HEK293 (cell line): ENCODE measurements around the gene PLOD2.

Source experiments
- AEBP2 ChIP-seq: fragments of 450-650 bp; formaldehyde crosslinking; IDR thresholded peaks from 2 replicates; pipeline ENCODE4 v1.5.1; 2016; ENCODE audit warnings: missing biosample characterization, missing genetic modification characterization, borderline replicate concordance
- BCL11A ChIP-seq: fragments of 450-650 bp; formaldehyde crosslinking; IDR thresholded peaks from 2 replicates; pipeline ENCODE4 v1.5.1; 2016; ENCODE audit warnings: low read depth, missing biosample characterization, missing genetic modification characterization
- GLIS1 ChIP-seq: fragments of 450-650 bp; formaldehyde crosslinking; IDR thresholded peaks from 2 replicates; pipeline ENCODE4 v1.5.1; 2016; ENCODE audit warnings: missing biosample characterization, missing genetic modification characterization
- INSM2 ChIP-seq: fragments of 450-650 bp; formaldehyde crosslinking; IDR thresholded peaks from 2 replicates; pipeline ENCODE4 v1.5.1; 2016; ENCODE audit warnings: missing biosample characterization, missing genetic modification characterization
- PATZ1 ChIP-seq: fragments of 450-650 bp; formaldehyde crosslinking; IDR thresholded peaks from 2 replicates; pipeline ENCODE4 v1.5.1; 2016; ENCODE audit warnings: missing biosample characterization, missing genetic modification characterization
- PBX3 ChIP-seq: sonication (generic); formaldehyde crosslinking; IDR thresholded peaks from 2 replicates; pipeline ENCODE4 v1.8.1; 2022; ENCODE audit warnings: mild to moderate bottlenecking, moderate library complexity, missing genetic modification reagents
- ZBTB11 ChIP-seq: fragments of 450-650 bp; formaldehyde crosslinking; conservative IDR thresholded peaks from 2 replicates; pipeline ENCODE4 v1.5.1; 2016; ENCODE audit warnings: low read depth, missing biosample characterization, missing genetic modification characterization
- ZFHX2 ChIP-seq: fragments of 450-650 bp; formaldehyde crosslinking; conservative IDR thresholded peaks from 2 replicates; pipeline ENCODE4 v1.5.1; 2016; ENCODE audit warnings: missing biosample characterization, missing genetic modification characterization
- ZFP37 ChIP-seq: fragments of 450-650 bp; formaldehyde crosslinking; IDR thresholded peaks from 2 replicates; pipeline ENCODE4 v1.5.1; 2016; ENCODE audit warnings: missing biosample characterization, missing genetic modification characterization
- ZNF132 ChIP-seq: fragments of 450-650 bp; formaldehyde crosslinking; IDR thresholded peaks from 2 replicates; pipeline ENCODE4 v1.5.1; 2017; ENCODE audit warnings: missing biosample characterization, missing genetic modification characterization, borderline replicate concordance
- ZNF341 ChIP-seq: fragments of 450-650 bp; formaldehyde crosslinking; IDR thresholded peaks from 2 replicates; pipeline ENCODE4; 2016; ENCODE audit warnings: low read depth, missing biosample characterization, missing genetic modification characterization
- ZNF354C ChIP-seq: fragments of 450-650 bp; formaldehyde crosslinking; IDR thresholded peaks from 2 replicates; pipeline ENCODE4 v1.5.1; 2016; ENCODE audit warnings: missing biosample characterization, missing genetic modification characterization, low read depth, borderline replicate concordance
- ZNF394 ChIP-seq: fragments of 450-650 bp; formaldehyde crosslinking; IDR thresholded peaks from 2 replicates; pipeline ENCODE4 v1.5.1; 2016; ENCODE audit warnings: missing biosample characterization, missing genetic modification characterization, mild to moderate bottlenecking, moderate library complexity, borderline replicate concordance
- ZNF398 ChIP-seq: fragments of 450-650 bp; formaldehyde crosslinking; IDR thresholded peaks from 2 replicates; pipeline ENCODE4 v1.5.1; 2017; ENCODE audit warnings: missing biosample characterization, missing genetic modification characterization
- ZNF426 ChIP-seq: fragments of 450-650 bp; formaldehyde crosslinking; IDR thresholded peaks from 2 replicates; pipeline ENCODE4 v1.5.1; 2017; ENCODE audit warnings: missing biosample characterization, missing genetic modification characterization, mild to moderate bottlenecking, inconsistent platforms, moderate library complexity
- ZNF549 ChIP-seq: fragments of 450-650 bp; IDR thresholded peaks from 2 replicates; pipeline ENCODE4 v1.5.1; 2018; ENCODE audit warnings: missing biosample characterization, missing genetic modification characterization, mild to moderate bottlenecking, inconsistent platforms, moderate library complexity
- ZNF580 ChIP-seq: fragments of 450-650 bp; formaldehyde crosslinking; IDR thresholded peaks from 2 replicates; pipeline ENCODE4 v1.5.1; 2016; ENCODE audit warnings: missing biosample characterization, missing genetic modification characterization
- ZNF585B ChIP-seq: fragments of 450-650 bp; formaldehyde crosslinking; IDR thresholded peaks from 2 replicates; pipeline ENCODE4 v1.5.1; 2016; ENCODE audit warnings: missing biosample characterization, missing genetic modification characterization
- ZNF600 ChIP-seq: fragments of 450-650 bp; formaldehyde crosslinking; IDR thresholded peaks from 2 replicates; pipeline ENCODE4 v1.5.1; 2016; ENCODE audit warnings: missing biosample characterization, missing genetic modification characterization
- ZNF660 ChIP-seq: fragments of 450-650 bp; IDR thresholded peaks from 2 replicates; pipeline ENCODE4 v1.5.1; 2018; ENCODE audit warnings: missing biosample characterization, mild to moderate bottlenecking, missing genetic modification characterization
- ZNF701 ChIP-seq: fragments of 450-650 bp; formaldehyde crosslinking; IDR thresholded peaks from 2 replicates; pipeline ENCODE4 v1.5.1; 2016; ENCODE audit warnings: missing biosample characterization, missing genetic modification characterization
- ZNF768 ChIP-seq: fragments of 450-650 bp; formaldehyde crosslinking; IDR thresholded peaks from 2 replicates; pipeline ENCODE4 v1.5.1; 2018; ENCODE audit warnings: missing biosample characterization, mild to moderate bottlenecking, missing genetic modification characterization
- ZNF830 ChIP-seq: fragments of 450-650 bp; IDR thresholded peaks from 2 replicates; pipeline ENCODE4 v1.5.0; 2018; ENCODE audit warnings: missing biosample characterization, missing genetic modification characterization, low read depth, mild to moderate bottlenecking, moderate library complexity
- ZSCAN18 ChIP-seq: fragments of 450-650 bp; formaldehyde crosslinking; IDR thresholded peaks from 2 replicates; pipeline ENCODE4 v1.5.1; 2016; ENCODE audit warnings: missing biosample characterization, missing genetic modification characterization

Gene PLOD2

GRCh38 chr3:146160321-146160963 lies 542 bp downstream of the PLOD2 start (continued):
- TF ChIP-seq ZFHX2 (tag by site-specific recombination): no peak
- TF ChIP-seq GLIS1 (tag by site-specific recombination): peak; percentile 47
- no peak for TF ChIP-seq ZNF830 (tag by site-specific recombination)
- no peak for TF ChIP-seq PBX3
- peak; percentile 91 for TF ChIP-seq ZNF341 (tag by site-specific recombination)
- peak; percentile 25; the same call in 1 of the 2 replicates for TF ChIP-seq ZFP37
- no peak for TF ChIP-seq BCL11A
- no peak for TF ChIP-seq ZNF132 (tag by site-specific recombination)
- no peak for TF ChIP-seq ZNF768 (tag by site-specific recombination)
- TF ChIP-seq ZNF354C (tag by site-specific recombination): no peak
- peak; percentile 17; the same call in 1 of the 2 replicates for TF ChIP-seq INSM2 (tag by site-specific recombination)
- TF ChIP-seq ZNF580 (tag by site-specific recombination): peak; percentile 32; the same call in 1 of the 2 replicates
- peak; percentile 72 for TF ChIP-seq PATZ1 (tag by site-specific recombination)
- TF ChIP-seq ZNF426 (tag by site-specific recombination): no peak
- TF ChIP-seq ZNF701: no peak
- no peak for TF ChIP-seq ZNF585B (tag by site-specific recombination)
- 0 out of 2 replicates have a peak, but pooled peaks have one; percentile 1 for TF ChIP-seq ZNF394 (tag by site-specific recombination)
- peak; percentile 31 for TF ChIP-seq ZNF660
- no peak for TF ChIP-seq AEBP2 (tag by site-specific recombination)
- no peak for TF ChIP-seq ZNF549
- no peak for TF ChIP-seq ZSCAN18
- no peak; the same call in 1 of the 2 replicates for TF ChIP-seq ZBTB11 (tag by site-specific recombination)
- no peak for TF ChIP-seq ZNF398 (tag by site-specific recombination)
- TF ChIP-seq ZNF600 (tag by site-specific recombination): peak; percentile 83
